Esophagus squamous epithelium (tissue), 5 donors: Measurements from ENCODE around the gene RYR1. TPM values are rescaled to one million over a fixed set of nuclear protein-coding genes. Genes with fewer than 3 reads are reported as not detected.
"Not testable (repeated sequence)": the region's sequence is repeated elsewhere in the genome, so short reads cannot be mapped to it uniquely, and the experiment has no call there.

Experiments used
- DNase-seq: peaks from one replicate; lab custom pipeline; 2025; lab: John Stamatoyannopoulos, UW
- H3K27ac ChIP-seq, 4 donors: fragments of 200-600 bp; sonication (generic); one replicate each; pipeline ENCODE4 v1.5.1; 2016 to 2019; ENCODE audit warnings: mild to moderate bottlenecking in 1 of 4
- H3K27me3 ChIP-seq, 4 donors: fragments of 200-600 bp; sonication (generic); 1 replicate in 3 of 4; 2 replicates in 1 of 4; pipeline versions ENCODE4 v1.5.1 to v1.6.0; 2017 to 2021; ENCODE audit warnings: antibody characterized with exemption in 1 of 4
- H3K36me3 ChIP-seq, 3 donors: fragments of 200-600 bp; sonication (generic); one replicate each; pipeline ENCODE4 v1.5.1; 2016 to 2019
- H3K4me1 ChIP-seq, 3 donors: fragments of 200-600 bp; sonication (generic); one replicate each; pipeline ENCODE4 v1.5.1; 2017 to 2019
- H3K4me3 ChIP-seq, 4 donors: fragments of 200-600 bp; sonication (generic); 1 replicate in 3 of 4; 2 replicates in 1 of 4; pipeline ENCODE4 v1.5.1; 2016 to 2019; ENCODE audit warnings: mild to moderate bottlenecking in 2 of 4, moderate library complexity in 1 of 4
- H3K9me3 ChIP-seq, 3 donors: fragments of 200-600 bp; sonication (generic); one replicate each; pipeline ENCODE4 v1.5.1; 2016 to 2019
- POLR2A ChIP-seq, 4 donors: fragments of 450-650 bp; IDR thresholded peaks; one replicate each; pipeline ENCODE4 v1.6.1; 2017; ENCODE audit warnings: antibody characterized with exemption in 4 of 4, mild to moderate bottlenecking in 4 of 4, moderate library complexity in 3 of 4
- WGBS, 2 donors: methylation state at CpG; one replicate each; pipeline ENCODE4 v1.1.5; 2018; 5-methylcytosine and 5-hydroxymethylcytosine counted together
- intact Hi-C: fragments of 100-400 bp; cut with DNase I; formaldehyde crosslinking; loops from one replicate; pipeline ENCODE4 v1.15.0; 2022
- total RNA-seq, 4 donors: library from RNA; depleted of rRNA; stranded (reverse); fragments of >200 nt; gene quantifications; one replicate each; pipeline ENCODE4 v1.1.0, GENCODE V29; 2016
- TF ChIP-seq, protein P1 (sequence below), 6 experiments: fragments of 450-650 bp in 4 of 6; fragments of 200-600 bp in 2 of 6; sonication (generic) in 2 of 6; IDR thresholded peaks; one replicate each; pipeline ENCODE4 v1.5.1; 2016 to 2019; ENCODE audit warnings: antibody characterized with exemption in 6 of 6, mild to moderate bottlenecking in 4 of 6, moderate library complexity in 4 of 6
- donor health status: DM: yes; HTN: yes; CAD: no.

The RYR1 gene
- total RNA-seq, 4 donors from 2014 or later: 11.2 to 18.3 (median 13.8) TPM

DNA sequence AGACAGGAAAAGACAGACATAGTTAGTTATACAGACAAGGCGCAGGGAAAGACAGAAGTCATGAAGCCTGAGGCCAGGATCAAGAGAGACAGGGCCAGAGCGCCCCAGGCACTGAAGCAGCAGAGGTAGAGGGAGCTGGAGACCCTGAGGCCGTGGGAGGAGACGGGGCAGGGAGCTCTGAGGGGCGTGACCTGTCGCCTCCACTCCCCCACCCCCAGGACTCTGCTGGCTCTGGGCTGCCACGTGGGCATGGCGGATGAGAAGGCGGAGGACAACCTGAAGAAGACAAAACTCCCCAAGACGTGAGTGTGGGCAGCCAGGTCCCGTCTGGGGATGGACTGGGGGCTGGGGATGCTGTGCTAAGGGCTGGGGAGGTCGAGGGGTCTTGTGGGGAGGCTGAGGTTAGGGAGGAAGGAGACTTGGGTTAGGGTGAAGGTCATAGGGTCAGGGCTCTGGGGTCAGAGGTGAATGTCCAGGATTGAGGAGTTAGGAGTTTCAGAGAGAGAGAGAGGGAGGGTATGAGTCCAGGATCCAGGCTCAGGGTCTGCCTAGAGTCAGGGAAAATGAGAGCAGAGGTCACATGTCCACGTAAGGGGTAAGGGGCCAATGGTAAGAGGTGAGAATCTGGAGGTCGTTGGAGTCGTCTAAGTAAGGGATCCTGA is 31.1 kb downstream of the RYR1 start:
- Histone ChIP-seq H3K4me3 (no peak overlapping the region), H3K36me3 (no peaks in the 10 kb centered on the region), H3K4me1 (no peaks in the 10 kb centered on the region), H3K27me3 (peaks cover 0 to 30% (median 0%) of the 10 kb centered on the region in 4 donors), H3K27ac (no peak overlapping the region), H3K9me3 (no peaks in the 10 kb centered on the region)
- intact Hi-C loops: no loop called here
- no peak for DNase-seq
- WGBS, 2 donors: 49 to 55% methylated on average over 15 of the region's 15 CpGs
- no peak for TF ChIP-seq POLR2A (IDR thresholded peaks at IDR 0.05)

DNA sequence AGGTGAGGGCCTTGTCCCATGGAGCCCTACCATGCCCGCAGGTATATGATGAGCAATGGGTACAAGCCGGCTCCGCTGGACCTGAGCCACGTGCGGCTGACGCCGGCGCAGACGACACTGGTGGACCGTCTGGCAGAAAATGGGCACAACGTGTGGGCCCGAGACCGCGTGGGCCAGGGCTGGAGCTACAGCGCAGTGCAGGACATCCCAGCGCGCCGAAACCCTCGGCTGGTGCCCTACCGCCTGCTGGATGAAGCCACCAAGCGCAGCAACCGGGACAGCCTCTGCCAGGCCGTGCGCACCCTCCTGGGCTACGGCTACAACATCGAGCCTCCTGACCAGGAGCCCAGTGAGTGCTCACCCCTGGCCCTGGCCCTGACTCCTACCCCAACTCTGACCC is 32.6 kb downstream of the RYR1 start:
- no peak for TF ChIP-seq POLR2A (IDR thresholded peaks at IDR 0.05)
- TF ChIP-seq, protein P1, sequence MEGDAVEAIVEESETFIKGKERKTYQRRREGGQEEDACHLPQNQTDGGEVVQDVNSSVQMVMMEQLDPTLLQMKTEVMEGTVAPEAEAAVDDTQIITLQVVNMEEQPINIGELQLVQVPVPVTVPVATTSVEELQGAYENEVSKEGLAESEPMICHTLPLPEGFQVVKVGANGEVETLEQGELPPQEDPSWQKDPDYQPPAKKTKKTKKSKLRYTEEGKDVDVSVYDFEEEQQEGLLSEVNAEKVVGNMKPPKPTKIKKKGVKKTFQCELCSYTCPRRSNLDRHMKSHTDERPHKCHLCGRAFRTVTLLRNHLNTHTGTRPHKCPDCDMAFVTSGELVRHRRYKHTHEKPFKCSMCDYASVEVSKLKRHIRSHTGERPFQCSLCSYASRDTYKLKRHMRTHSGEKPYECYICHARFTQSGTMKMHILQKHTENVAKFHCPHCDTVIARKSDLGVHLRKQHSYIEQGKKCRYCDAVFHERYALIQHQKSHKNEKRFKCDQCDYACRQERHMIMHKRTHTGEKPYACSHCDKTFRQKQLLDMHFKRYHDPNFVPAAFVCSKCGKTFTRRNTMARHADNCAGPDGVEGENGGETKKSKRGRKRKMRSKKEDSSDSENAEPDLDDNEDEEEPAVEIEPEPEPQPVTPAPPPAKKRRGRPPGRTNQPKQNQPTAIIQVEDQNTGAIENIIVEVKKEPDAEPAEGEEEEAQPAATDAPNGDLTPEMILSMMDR (IDR thresholded peaks at IDR 0.05): no peak
- no peak for DNase-seq
- intact Hi-C loops: no loop called here
- no peaks in the 10 kb centered on the region for H3K36me3 ChIP-seq
- no peaks in the 10 kb centered on the region for H3K4me1 ChIP-seq
- no peak overlapping the region for H3K4me3 ChIP-seq
- peaks cover 0 to 38% (median 0%) of the 10 kb centered on the region in 4 donors for H3K27me3 ChIP-seq
- H3K9me3 ChIP-seq: no peaks in the 10 kb centered on the region
- no peak overlapping the region for H3K27ac ChIP-seq
- 80 to 90% methylated on average over 9 to 25 of the region's 26 CpGs for WGBS, 2 donors

DNA sequence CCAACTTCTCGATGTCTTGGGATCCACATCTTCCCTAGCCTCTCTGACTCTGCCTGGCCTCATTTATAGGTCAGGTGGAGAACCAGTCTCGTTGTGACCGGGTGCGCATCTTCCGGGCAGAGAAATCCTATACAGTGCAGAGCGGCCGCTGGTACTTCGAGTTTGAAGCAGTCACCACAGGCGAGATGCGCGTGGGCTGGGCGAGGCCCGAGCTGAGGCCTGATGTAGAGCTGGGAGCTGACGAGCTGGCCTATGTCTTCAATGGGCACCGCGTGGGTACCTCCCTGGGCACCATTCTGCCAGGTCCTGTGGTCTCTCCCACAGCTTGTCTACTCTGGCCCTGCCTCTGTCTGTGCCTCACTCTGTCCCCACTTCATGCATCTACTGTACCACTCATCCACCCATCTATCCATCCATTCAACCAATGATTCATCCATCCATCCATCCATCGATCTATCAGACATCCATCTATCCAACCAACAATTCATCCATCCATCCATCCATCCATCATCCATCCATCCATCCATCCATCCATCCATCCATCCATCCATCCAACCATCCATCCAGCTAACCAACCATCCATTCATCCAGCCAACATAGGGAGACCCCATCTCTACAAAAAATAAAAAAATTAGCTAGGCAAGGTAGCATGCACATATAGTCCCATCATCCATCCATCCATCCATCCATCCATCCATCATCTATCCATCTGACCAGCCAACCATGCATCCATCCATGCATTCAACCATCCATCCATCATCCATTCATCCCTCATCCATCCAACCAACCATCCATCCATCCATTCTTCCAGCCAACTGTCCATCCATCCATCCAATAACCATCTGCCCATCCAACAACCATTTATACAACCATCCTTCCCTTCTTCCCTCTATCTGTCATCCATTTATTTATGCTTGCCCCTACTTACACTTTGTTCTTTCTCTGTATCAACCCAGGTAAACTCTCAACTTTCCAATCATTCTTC is 34.3 kb downstream of the RYR1 start:
- Histone ChIP-seq H3K4me3 (no peak overlapping the region), H3K36me3 (no peaks in the 10 kb centered on the region), H3K27ac (no peak overlapping the region), H3K27me3 (peaks cover 0 to 33% (median 0%) of the 10 kb centered on the region in 4 donors), H3K4me1 (no peaks in the 10 kb centered on the region), H3K9me3 (no peaks in the 10 kb centered on the region)
- intact Hi-C loops: no loop called here
- DNase-seq: no peak
- no peak for TF ChIP-seq POLR2A (IDR thresholded peaks at IDR 0.05)
- TF ChIP-seq, protein P1 (IDR thresholded peaks at IDR 0.05): no peak
- WGBS, 2 donors: 82 to 94% methylated on average over 6 to 15 of the region's 17 CpGs

DNA sequence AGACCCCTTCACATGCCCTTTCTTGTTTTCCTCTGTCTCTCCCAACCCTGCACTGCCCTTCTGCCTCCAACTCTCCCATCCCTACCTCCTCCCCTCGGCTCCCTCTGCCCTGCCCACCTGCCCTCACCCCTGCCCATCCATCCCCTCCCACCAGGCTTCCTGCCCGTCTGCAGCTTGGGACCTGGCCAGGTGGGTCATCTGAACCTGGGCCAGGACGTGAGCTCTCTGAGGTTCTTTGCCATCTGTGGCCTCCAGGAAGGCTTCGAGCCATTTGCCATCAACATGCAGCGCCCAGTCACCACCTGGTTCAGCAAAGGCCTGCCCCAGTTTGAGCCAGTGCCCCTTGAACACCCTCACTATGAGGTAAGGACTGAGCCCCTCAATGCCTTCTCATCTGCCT is 35.7 kb downstream of the RYR1 start:
- Histone ChIP-seq H3K27me3 (peaks cover 0 to 29% (median 0%) of the 10 kb centered on the region in 4 donors), H3K27ac (no peak overlapping the region), H3K4me3 (no peak overlapping the region), H3K36me3 (no peaks in the 10 kb centered on the region), H3K9me3 (no peaks in the 10 kb centered on the region), H3K4me1 (no peaks in the 10 kb centered on the region)
- no peak for TF ChIP-seq POLR2A (IDR thresholded peaks at IDR 0.05)
- TF ChIP-seq, protein P1 (IDR thresholded peaks at IDR 0.05): no peak
- no peak for DNase-seq
- WGBS, 2 donors: 40 to 53% methylated on average over 1 to 5 of the region's 5 CpGs
- intact Hi-C loops: no loop called here

DNA sequence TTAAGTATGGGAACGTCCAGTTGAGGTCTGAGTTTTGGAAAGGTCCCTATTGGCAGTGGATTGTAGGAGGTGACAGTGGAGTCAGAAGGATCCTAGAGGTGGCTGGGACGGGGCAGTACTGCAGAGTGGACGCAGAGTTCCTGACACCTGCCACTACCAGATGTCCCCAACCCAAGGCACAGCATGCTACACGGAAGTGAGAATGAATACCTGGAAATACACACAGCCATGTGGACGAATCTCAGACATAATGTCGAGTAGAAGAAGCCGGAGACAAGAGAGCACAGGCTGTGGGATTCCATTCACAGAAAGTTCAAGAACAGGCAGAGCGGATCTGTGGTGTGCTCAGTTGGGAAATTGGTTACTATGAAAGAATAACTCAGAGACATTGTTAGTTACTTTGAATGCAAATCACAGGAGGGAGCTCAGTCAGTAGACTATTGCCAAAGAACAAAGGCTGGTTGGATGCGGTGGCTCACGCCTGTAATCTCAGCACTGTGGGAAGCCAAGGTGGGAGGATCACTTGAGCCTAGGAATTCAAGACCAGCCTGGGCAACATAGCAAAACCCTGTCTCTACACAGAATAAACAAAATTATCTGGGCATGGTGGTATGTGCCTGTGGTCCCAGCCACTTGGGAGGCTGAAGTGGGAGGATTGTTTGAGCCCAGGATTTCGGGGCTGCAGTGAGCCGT is 37.4 kb downstream of the RYR1 start:
- DNase-seq: no peak
- H3K27ac ChIP-seq: no peak overlapping the region
- H3K4me1 ChIP-seq: no peaks in the 10 kb centered on the region
- H3K4me3 ChIP-seq: no peak overlapping the region
- 65 to 74% methylated on average over 12 of the region's 12 CpGs for WGBS, 2 donors
- intact Hi-C loops: no loop called here
- no peaks in the 10 kb centered on the region for H3K9me3 ChIP-seq
- TF ChIP-seq POLR2A (IDR thresholded peaks at IDR 0.05): no peak
- TF ChIP-seq, protein P1 (IDR thresholded peaks at IDR 0.05): no peak
- H3K27me3 ChIP-seq: peaks cover 0 to 29% (median 0%) of the 10 kb centered on the region in 4 donors
- H3K36me3 ChIP-seq: no peaks in the 10 kb centered on the region

DNA sequence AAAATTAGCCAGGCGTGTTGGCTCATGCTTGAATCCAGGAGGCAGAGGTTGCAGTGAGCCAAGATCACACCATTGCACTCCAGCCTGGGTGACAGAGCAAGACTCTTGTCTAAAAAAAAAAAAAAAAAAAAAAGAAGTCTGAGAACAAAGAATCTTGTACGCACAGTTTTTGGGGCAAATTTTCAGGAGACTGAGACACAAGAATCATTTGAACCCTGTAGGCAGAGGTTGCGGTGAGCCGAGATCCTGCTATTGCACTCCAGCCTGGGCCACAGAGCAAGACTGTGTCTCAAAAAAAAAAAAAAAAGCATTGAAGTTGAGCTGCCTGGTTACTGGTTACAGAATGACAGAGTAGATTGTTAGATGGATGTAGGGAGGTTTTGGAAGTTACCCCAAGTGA is 39.2 kb downstream of the RYR1 start:
- 63 to 64% methylated on average over 4 of the region's 4 CpGs for WGBS, 2 donors
- H3K36me3 ChIP-seq, DNase-seq, H3K4me3 ChIP-seq, H3K9me3 ChIP-seq, H3K27ac ChIP-seq, intact Hi-C loops, H3K4me1 ChIP-seq: not testable (repeated sequence)
- H3K27me3 ChIP-seq: peaks cover 0 to 39% (median 0%) of the 10 kb centered on the region in 4 donors
